GM12878 (cell line): ENCODE data around the gene GLMN. TPM values are rescaled to one million over a fixed set of nuclear protein-coding genes. Genes with fewer than 3 reads are reported as not detected.

Experiments
- ATAC-seq: fragments of 200-7000 bp; cut with Tn5 transposase; 3 replicates; pipeline ENCODE4 v1.9.1; 2020; ENCODE audit warnings: mild to moderate bottlenecking, moderate library complexity
- BruUV-seq: library from RNA; stranded (reverse); fragments of 400-500 nt; replicated peaks from 2 replicates; lab custom pipeline; 2021; lab: Mats Ljungman, UMichigan
- CTCF ChIA-PET: fragments of 300-600 bp; sonication (Branson Sonifier 250); formaldehyde crosslinking; extraction: SDS; loops from one replicate; lab custom pipeline; 2021; ENCODE audit warnings: inconsistent platforms; lab: Yijun Ruan, JAX
- POLR2A ChIA-PET: fragments of 350-600 bp; formaldehyde crosslinking; extraction: SDS; loops from one replicate; lab custom pipeline; 2021; ENCODE audit warnings: inconsistent platforms; lab: Charles Lee
- RAD21 ChIA-PET: fragments of 300-600 bp; sonication (Branson Sonifier 250); formaldehyde crosslinking; loops from one replicate; lab custom pipeline; 2023; ENCODE audit warnings: antibody characterized with exemption; ENCODE audit not compliant: unreplicated experiment; lab: Charles Lee
- SMC1A ChIA-PET: fragments of 300-600 bp; sonication (Branson Sonifier 250); formaldehyde crosslinking; loops from one replicate; lab custom pipeline; 2023; ENCODE audit not compliant: unreplicated experiment, uncharacterized antibody; lab: Charles Lee
- DNase-seq: peaks from one replicate; pipeline ENCODE4 v3.0.0-alpha.2; 2011; ENCODE audit warnings: low read depth, low spot score
- FAIRE-seq: peaks from 3 replicates; lab custom pipeline; 2011; peaks lifted over from hg19 to GRCh38; lab: Jason Lieb, UNC
- H2AFZ ChIP-seq: 2 replicates; pipeline ENCODE4 v1.6.0; 2011; ENCODE audit warnings: low read depth, low read length, control low read depth; ENCODE audit not compliant: control insufficient read depth
- H3K27ac ChIP-seq: 2 replicates; pipeline ENCODE4 v1.5.1; 2011; ENCODE audit warnings: control low read depth; ENCODE audit not compliant: control insufficient read depth, insufficient read depth
- H3K27me3 ChIP-seq, 2 experiments: replicated peaks in 1 of 2; 2 replicates each; pipeline versions ENCODE4 v1.6.0 to v1.6.1; 2011; ENCODE audit warnings: low read length in 1 of 2; ENCODE audit not compliant: control insufficient read depth in 2 of 2, insufficient read depth in 2 of 2
- H3K36me3 ChIP-seq, 2 experiments: 2 replicates each; pipeline ENCODE4 v1.5.1; 2011; ENCODE audit warnings: low read length in 1 of 2; ENCODE audit not compliant: control insufficient read depth in 2 of 2, insufficient read depth in 2 of 2
- H3K4me1 ChIP-seq: 2 replicates; pipeline ENCODE4 v1.6.1; 2011; ENCODE audit warnings: mild to moderate bottlenecking, low read length, moderate library complexity, mixed read lengths; ENCODE audit not compliant: control insufficient read depth, insufficient read depth
- H3K4me2 ChIP-seq: 2 replicates; pipeline ENCODE4 v1.6.0; 2011; ENCODE audit warnings: control low read depth; ENCODE audit not compliant: control insufficient read depth, insufficient read depth
- H3K4me3 ChIP-seq: fragments of 200-600 bp; sonication (generic); 2 replicates; pipeline ENCODE4 v1.5.1; 2016
- H3K79me2 ChIP-seq: 2 replicates; pipeline ENCODE4 v1.6.0; 2011; ENCODE audit warnings: low read length; ENCODE audit not compliant: control insufficient read depth, insufficient read depth
- H3K9ac ChIP-seq: 2 replicates; pipeline ENCODE4 v1.8.0; 2011; ENCODE audit warnings: low read length, control low read depth, mixed read lengths; ENCODE audit not compliant: control insufficient read depth, insufficient read depth
- H3K9me3 ChIP-seq: replicated peaks from 3 replicates; pipeline ENCODE4 v1.5.1; 2011; ENCODE audit warnings: mild to moderate bottlenecking, low read length; ENCODE audit not compliant: control insufficient read depth, insufficient read depth
- H4K20me1 ChIP-seq: 2 replicates; pipeline ENCODE4 v1.6.0; 2011; ENCODE audit not compliant: control insufficient read depth, insufficient read depth
- BCL11A ChIP-seq: IDR thresholded peaks from 2 replicates; pipeline ENCODE4 v1.6.1; 2011; ENCODE audit warnings: low read depth, low read length
- DPF2 ChIP-seq: fragments of 450-650 bp; IDR thresholded peaks from 2 replicates; pipeline ENCODE4 v1.6.1; 2017; ENCODE audit warnings: mild to moderate bottlenecking
- EP300 ChIP-seq, 2 experiments: fragments of 150-350 bp in 1 of 2; IDR thresholded peaks; 2 replicates each; pipeline ENCODE4 v1.6.1; 2011 to 2012; ENCODE audit warnings: low read depth in 2 of 2, low read length in 2 of 2, borderline replicate concordance in 1 of 2, improper control_type of control experiment in 1 of 2, inconsistent platforms in 1 of 2; ENCODE audit not compliant: control insufficient read depth in 1 of 2
- MYB ChIP-seq: fragments of 150-350 bp; IDR thresholded peaks from 2 replicates; pipeline ENCODE4 v1.6.1; 2014; ENCODE audit warnings: mild to moderate bottlenecking, low read depth, low read length, borderline replicate concordance
- NR2C1 ChIP-seq: fragments of 450-650 bp; IDR thresholded peaks from 2 replicates; pipeline ENCODE4 v1.6.1; 2017; ENCODE audit warnings: antibody characterized with exemption, mild to moderate bottlenecking, moderate library complexity
- PBX3 ChIP-seq: IDR thresholded peaks from 2 replicates; pipeline ENCODE4 v1.6.1; 2011; ENCODE audit warnings: mild to moderate bottlenecking, low read depth, low read length, moderate library complexity; ENCODE audit not compliant: insufficient replicate concordance
- POLR2AphosphoS2 ChIP-seq: IDR thresholded peaks from 2 replicates; pipeline ENCODE4 v1.6.1; 2011; ENCODE audit warnings: low read depth, mild to moderate bottlenecking, low read length, improper control_type of control experiment, moderate library complexity
- SIX5 ChIP-seq: IDR thresholded peaks from 2 replicates; pipeline ENCODE4 v1.6.1; 2011; ENCODE audit warnings: mild to moderate bottlenecking, low read depth, low read length, moderate library complexity; ENCODE audit not compliant: severe bottlenecking
- SMAD5 ChIP-seq: IDR thresholded peaks from 2 replicates; pipeline ENCODE4 v1.6.1; 2016; ENCODE audit warnings: antibody characterized with exemption, low read depth
- STAT1 ChIP-seq: fragments of 450-650 bp; conservative IDR thresholded peaks from 2 replicates; pipeline ENCODE4 v1.6.1; 2014; ENCODE audit warnings: antibody characterized with exemption, mild to moderate bottlenecking
- STAT3 ChIP-seq: IDR thresholded peaks from 2 replicates; pipeline ENCODE4 v1.6.1; 2011; ENCODE audit warnings: low read depth, low read length, improper control_type of control experiment
- USF1 ChIP-seq: IDR thresholded peaks from 2 replicates; pipeline ENCODE4 v1.6.1; 2011; ENCODE audit warnings: borderline replicate concordance, low read depth, mild to moderate bottlenecking, moderate library complexity, mixed read lengths, low read length; ENCODE audit not compliant: insufficient read depth; ENCODE audit errors: extremely low read length
- ZNF207 ChIP-seq: fragments of 450-650 bp; IDR thresholded peaks from 2 replicates; pipeline ENCODE4 v1.6.1; 2014; ENCODE audit warnings: antibody characterized with exemption, mild to moderate bottlenecking, borderline replicate concordance
- ZSCAN29 ChIP-seq: fragments of 450-650 bp; IDR thresholded peaks from 2 replicates; pipeline ENCODE4 v1.6.1; 2017; ENCODE audit warnings: mild to moderate bottlenecking, moderate library complexity
- WGBS: methylation state at CpG from one replicate; pipeline ENCODE4 v1.1.6; 2016; ENCODE audit warnings: low lambda C conversion rate; ENCODE audit not compliant: insufficient replicate concordance, insufficient coverage; ENCODE audit errors: missing lambda C conversion rate; 5-methylcytosine and 5-hydroxymethylcytosine counted together
- in situ Hi-C: fragments of 300-500 bp; cut with MboI; formaldehyde crosslinking; loops from 9 replicates; pipeline ENCODE4 v1.14.3; 2018; ENCODE audit warnings: mixed read lengths
- intact Hi-C: fragments of 100-400 bp; cut with micrococcal nuclease; formaldehyde crosslinking; loops from one replicate; pipeline ENCODE4 v1.14.2; 2022; ENCODE audit not compliant: unreplicated experiment
- polyA plus RNA-seq, 11 experiments: library from polyadenylated mRNA; depleted of rRNA in 4 of 11; unstranded in 6 of 11; stranded (reverse) in 5 of 11; fragments of >200 nt; fragmentation: Nextera tagmentation in 4 of 11; fragmentation: Illumina TruSeq in 1 of 11; extraction: Ambion mirVana in 4 of 11; extraction: Trizol in 1 of 11; gene quantifications; 1 replicate in 1 of 11; 2 replicates in 10 of 11; pipeline versions ENCODE4 v1.2.1 to v1.2.3, GENCODE V29; 2011 to 2016; ENCODE audit warnings: inconsistent platforms in 2 of 11, missing spikeins in 2 of 11, low read depth in 1 of 11
- total RNA-seq, 4 experiments: library from RNA; depleted of rRNA in 3 of 4; stranded (reverse); fragments of >200 nt in 3 of 4; fragmentation: Illumina TruSeq in 1 of 4; extraction: Trizol in 1 of 4; gene quantifications; 2 replicates each; pipeline versions ENCODE4 v1.2.1 to v1.2.3, GENCODE V29; 2013 to 2021
- TF ChIP-seq, protein P1 (sequence below): fragments of 450-650 bp; IDR thresholded peaks from 2 replicates; pipeline ENCODE4 v1.6.1; 2017; ENCODE audit warnings: antibody characterized with exemption, mild to moderate bottlenecking, moderate library complexity
- TF ChIP-seq, protein P2 (sequence below): fragments of 450-650 bp; conservative IDR thresholded peaks from 2 replicates; pipeline ENCODE4 v1.6.1; 2017; ENCODE audit warnings: mild to moderate bottlenecking, moderate library complexity
- TF ChIP-seq, protein P3 (sequence below): fragments of 450-650 bp; IDR thresholded peaks from 2 replicates; pipeline ENCODE4 v1.6.1; 2016; ENCODE audit warnings: mild to moderate bottlenecking

The GLMN gene
- total and polyA plus RNA-seq, 10 of the 15 experiments (the other 5 are each of a cell fraction or from before 2014, with no cell fraction given): 11.5 to 33.7 (median 16.7) TPM

GRCh38 chr1:92274939-92275338, 23.8 kb downstream of the GLMN start:
- Histone ChIP-seq H3K27me3 (no peaks in the 10 kb centered on the region), H3K9ac (no peak overlapping the region), H4K20me1 (no peaks in the 10 kb centered on the region), H3K79me2 (no peaks in the 10 kb centered on the region), H3K27ac (no peak overlapping the region), H3K4me3 (no peak overlapping the region), H3K36me3 (peaks cover 0 to 3% of the 10 kb centered on the region in 2 experiments; a peak in 2 of 4 replicates), H2AFZ (no peak overlapping the region), H3K4me2 (no peak overlapping the region), H3K4me1 (no peaks in the 10 kb centered on the region), H3K9me3 (no peaks in the 10 kb centered on the region)
- BruUV-seq: no TSS peak
- intact Hi-C loops: no loop called here
- DNase-seq: no peak
- ChIA-PET SMC1A (no interaction called here), CTCF (no interaction called here), RAD21 (interaction anchor here (1.2 kb wide), 1 partner anchor 16 kb away, joined by 3 read pairs; no protein-coding TSS in a partner anchor), POLR2A (no interaction called here)
- in situ Hi-C loops: no loop called here
- no peak for FAIRE-seq
- ATAC-seq: no peak
- 100% methylated on average over 1 of the region's 1 CpG for WGBS
- TF ChIP-seq STAT1 (no peak), ZNF207 (no peak), BCL11A (no peak), PBX3 (no peak), SMAD5 (no peak), MYB (no peak), STAT3 (no peak), POLR2AphosphoS2 (no peak), EP300 (IDR thresholded peaks at IDR 0.05; ENCODE audit: borderline replicate concordance in 1 of 2, control insufficient read depth in 1 of 2, low read depth in 2 of 2, low read length in 2 of 2) (no peak), SIX5 (no peak), USF1 (no peak), DPF2 (no peak), NR2C1 (no peak), ZSCAN29 (no peak)
- TF ChIP-seq, protein P1, sequence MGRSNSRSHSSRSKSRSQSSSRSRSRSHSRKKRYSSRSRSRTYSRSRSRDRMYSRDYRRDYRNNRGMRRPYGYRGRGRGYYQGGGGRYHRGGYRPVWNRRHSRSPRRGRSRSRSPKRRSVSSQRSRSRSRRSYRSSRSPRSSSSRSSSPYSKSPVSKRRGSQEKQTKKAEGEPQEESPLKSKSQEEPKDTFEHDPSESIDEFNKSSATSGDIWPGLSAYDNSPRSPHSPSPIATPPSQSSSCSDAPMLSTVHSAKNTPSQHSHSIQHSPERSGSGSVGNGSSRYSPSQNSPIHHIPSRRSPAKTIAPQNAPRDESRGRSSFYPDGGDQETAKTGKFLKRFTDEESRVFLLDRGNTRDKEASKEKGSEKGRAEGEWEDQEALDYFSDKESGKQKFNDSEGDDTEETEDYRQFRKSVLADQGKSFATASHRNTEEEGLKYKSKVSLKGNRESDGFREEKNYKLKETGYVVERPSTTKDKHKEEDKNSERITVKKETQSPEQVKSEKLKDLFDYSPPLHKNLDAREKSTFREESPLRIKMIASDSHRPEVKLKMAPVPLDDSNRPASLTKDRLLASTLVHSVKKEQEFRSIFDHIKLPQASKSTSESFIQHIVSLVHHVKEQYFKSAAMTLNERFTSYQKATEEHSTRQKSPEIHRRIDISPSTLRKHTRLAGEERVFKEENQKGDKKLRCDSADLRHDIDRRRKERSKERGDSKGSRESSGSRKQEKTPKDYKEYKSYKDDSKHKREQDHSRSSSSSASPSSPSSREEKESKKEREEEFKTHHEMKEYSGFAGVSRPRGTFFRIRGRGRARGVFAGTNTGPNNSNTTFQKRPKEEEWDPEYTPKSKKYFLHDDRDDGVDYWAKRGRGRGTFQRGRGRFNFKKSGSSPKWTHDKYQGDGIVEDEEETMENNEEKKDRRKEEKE: no peak
- TF ChIP-seq, protein P2, sequence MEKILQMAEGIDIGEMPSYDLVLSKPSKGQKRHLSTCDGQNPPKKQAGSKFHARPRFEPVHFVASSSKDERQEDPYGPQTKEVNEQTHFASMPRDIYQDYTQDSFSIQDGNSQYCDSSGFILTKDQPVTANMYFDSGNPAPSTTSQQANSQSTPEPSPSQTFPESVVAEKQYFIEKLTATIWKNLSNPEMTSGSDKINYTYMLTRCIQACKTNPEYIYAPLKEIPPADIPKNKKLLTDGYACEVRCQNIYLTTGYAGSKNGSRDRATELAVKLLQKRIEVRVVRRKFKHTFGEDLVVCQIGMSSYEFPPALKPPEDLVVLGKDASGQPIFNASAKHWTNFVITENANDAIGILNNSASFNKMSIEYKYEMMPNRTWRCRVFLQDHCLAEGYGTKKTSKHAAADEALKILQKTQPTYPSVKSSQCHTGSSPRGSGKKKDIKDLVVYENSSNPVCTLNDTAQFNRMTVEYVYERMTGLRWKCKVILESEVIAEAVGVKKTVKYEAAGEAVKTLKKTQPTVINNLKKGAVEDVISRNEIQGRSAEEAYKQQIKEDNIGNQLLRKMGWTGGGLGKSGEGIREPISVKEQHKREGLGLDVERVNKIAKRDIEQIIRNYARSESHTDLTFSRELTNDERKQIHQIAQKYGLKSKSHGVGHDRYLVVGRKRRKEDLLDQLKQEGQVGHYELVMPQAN: no peak
- TF ChIP-seq, protein P3, sequence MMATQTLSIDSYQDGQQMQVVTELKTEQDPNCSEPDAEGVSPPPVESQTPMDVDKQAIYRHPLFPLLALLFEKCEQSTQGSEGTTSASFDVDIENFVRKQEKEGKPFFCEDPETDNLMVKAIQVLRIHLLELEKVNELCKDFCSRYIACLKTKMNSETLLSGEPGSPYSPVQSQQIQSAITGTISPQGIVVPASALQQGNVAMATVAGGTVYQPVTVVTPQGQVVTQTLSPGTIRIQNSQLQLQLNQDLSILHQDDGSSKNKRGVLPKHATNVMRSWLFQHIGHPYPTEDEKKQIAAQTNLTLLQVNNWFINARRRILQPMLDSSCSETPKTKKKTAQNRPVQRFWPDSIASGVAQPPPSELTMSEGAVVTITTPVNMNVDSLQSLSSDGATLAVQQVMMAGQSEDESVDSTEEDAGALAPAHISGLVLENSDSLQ: no peak
